HepG2 (cell line): ENCODE data around the gene POC1A. TPM values are rescaled to one million over a fixed set of nuclear protein-coding genes. Genes with fewer than 3 reads are reported as not detected.

Experiments
- CEBPZ ChIP-seq: IDR thresholded peaks from 2 replicates; pipeline ENCODE4 v1.6.1; 2012; ENCODE audit warnings: low read length, improper control_type of control experiment
- MAFF ChIP-seq: IDR thresholded peaks from 2 replicates; pipeline ENCODE4 v1.6.1; 2011; ENCODE audit warnings: low read depth, low read length, improper control_type of control experiment
- RARG ChIP-seq: sonication (generic); formaldehyde crosslinking; IDR thresholded peaks from 2 replicates; pipeline ENCODE4 v1.4.0; 2020; ENCODE audit warnings: low read depth, mild to moderate bottlenecking, missing genetic modification reagents
- ZNF839 ChIP-seq: sonication (generic); formaldehyde crosslinking; IDR thresholded peaks from 2 replicates; pipeline ENCODE4 v1.4.0; 2020; ENCODE audit warnings: missing genetic modification reagents, mild to moderate bottlenecking, borderline replicate concordance
- polyA plus RNA-seq, 8 experiments: library from polyadenylated mRNA; depleted of rRNA in 3 of 8; stranded (reverse) in 7 of 8; unstranded in 1 of 8; fragments of >200 nt; fragmentation: Illumina TruSeq in 4 of 8; extraction: Trizol in 4 of 8; gene quantifications; 2 replicates each; pipeline versions ENCODE4 v1.2.1 to v1.2.3, GENCODE V29; 2011 to 2016; ENCODE audit warnings: low read depth in 4 of 8, missing spikeins in 1 of 8, mixed read lengths in 1 of 8; ENCODE audit not compliant: insufficient read depth in 1 of 8
- total RNA-seq, 5 experiments: library from RNA; depleted of rRNA; stranded (reverse); fragments of >200 nt; fragmentation: Illumina TruSeq; extraction: Trizol; gene quantifications; 2 replicates each; pipeline ENCODE4 v1.2.3, GENCODE V29; 2016; ENCODE audit warnings: low read depth in 1 of 5
- TF ChIP-seq, protein P1 (sequence below): sonication (generic); formaldehyde crosslinking; IDR thresholded peaks from 2 replicates; pipeline ENCODE4; 2020; ENCODE audit warnings: missing genetic modification reagents, mild to moderate bottlenecking, borderline replicate concordance
- TF ChIP-seq, protein P2 (sequence below): sonication (generic); formaldehyde crosslinking; IDR thresholded peaks from 2 replicates; pipeline ENCODE4 v1.5.1; 2020; ENCODE audit warnings: mild to moderate bottlenecking, missing genetic modification reagents, moderate library complexity
- TF ChIP-seq, protein P3 (sequence below): sonication (generic); formaldehyde crosslinking; conservative IDR thresholded peaks from 2 replicates; pipeline ENCODE4 v1.4.0; 2020; ENCODE audit warnings: missing genetic modification reagents

The POC1A gene
- total and polyA plus RNA-seq, 2 of the 13 experiments (the other 11 are each of a cell fraction or from before 2014, with no cell fraction given): 14.6 to 20.0 TPM

DNA sequence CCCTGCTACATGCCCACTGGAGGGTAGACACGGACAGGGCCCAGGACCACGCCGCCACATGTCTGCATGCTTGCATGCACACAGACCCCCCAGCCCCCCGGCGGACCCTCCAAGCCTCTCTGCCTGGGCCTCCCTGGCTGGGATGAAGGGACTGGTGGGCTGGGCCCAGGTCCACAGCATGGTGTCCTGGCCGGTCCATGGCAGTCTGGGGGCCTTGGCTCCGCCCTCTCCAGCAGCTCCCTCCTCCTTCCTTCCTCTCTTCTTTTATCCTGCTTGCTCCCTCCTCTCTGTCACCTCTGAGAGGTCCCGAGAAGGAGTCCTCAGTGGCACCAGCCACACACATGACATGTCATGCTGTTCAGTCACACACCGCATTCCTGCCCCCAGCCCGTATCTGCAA is 122.3 kb downstream of the POC1A start (continued):
- TF ChIP-seq, protein P1, sequence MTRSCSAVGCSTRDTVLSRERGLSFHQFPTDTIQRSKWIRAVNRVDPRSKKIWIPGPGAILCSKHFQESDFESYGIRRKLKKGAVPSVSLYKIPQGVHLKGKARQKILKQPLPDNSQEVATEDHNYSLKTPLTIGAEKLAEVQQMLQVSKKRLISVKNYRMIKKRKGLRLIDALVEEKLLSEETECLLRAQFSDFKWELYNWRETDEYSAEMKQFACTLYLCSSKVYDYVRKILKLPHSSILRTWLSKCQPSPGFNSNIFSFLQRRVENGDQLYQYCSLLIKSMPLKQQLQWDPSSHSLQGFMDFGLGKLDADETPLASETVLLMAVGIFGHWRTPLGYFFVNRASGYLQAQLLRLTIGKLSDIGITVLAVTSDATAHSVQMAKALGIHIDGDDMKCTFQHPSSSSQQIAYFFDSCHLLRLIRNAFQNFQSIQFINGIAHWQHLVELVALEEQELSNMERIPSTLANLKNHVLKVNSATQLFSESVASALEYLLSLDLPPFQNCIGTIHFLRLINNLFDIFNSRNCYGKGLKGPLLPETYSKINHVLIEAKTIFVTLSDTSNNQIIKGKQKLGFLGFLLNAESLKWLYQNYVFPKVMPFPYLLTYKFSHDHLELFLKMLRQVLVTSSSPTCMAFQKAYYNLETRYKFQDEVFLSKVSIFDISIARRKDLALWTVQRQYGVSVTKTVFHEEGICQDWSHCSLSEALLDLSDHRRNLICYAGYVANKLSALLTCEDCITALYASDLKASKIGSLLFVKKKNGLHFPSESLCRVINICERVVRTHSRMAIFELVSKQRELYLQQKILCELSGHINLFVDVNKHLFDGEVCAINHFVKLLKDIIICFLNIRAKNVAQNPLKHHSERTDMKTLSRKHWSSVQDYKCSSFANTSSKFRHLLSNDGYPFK (CRISPR knock-in tag): no peak
- TF ChIP-seq ZNF839 (CRISPR knock-in tag): no peak
- no peak for TF ChIP-seq RARG
- TF ChIP-seq CEBPZ: no peak
- TF ChIP-seq, protein P2, sequence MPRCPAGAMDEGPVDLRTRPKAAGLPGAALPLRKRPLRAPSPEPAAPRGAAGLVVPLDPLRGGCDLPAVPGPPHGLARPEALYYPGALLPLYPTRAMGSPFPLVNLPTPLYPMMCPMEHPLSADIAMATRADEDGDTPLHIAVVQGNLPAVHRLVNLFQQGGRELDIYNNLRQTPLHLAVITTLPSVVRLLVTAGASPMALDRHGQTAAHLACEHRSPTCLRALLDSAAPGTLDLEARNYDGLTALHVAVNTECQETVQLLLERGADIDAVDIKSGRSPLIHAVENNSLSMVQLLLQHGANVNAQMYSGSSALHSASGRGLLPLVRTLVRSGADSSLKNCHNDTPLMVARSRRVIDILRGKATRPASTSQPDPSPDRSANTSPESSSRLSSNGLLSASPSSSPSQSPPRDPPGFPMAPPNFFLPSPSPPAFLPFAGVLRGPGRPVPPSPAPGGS: no peak
- TF ChIP-seq, protein P3, sequence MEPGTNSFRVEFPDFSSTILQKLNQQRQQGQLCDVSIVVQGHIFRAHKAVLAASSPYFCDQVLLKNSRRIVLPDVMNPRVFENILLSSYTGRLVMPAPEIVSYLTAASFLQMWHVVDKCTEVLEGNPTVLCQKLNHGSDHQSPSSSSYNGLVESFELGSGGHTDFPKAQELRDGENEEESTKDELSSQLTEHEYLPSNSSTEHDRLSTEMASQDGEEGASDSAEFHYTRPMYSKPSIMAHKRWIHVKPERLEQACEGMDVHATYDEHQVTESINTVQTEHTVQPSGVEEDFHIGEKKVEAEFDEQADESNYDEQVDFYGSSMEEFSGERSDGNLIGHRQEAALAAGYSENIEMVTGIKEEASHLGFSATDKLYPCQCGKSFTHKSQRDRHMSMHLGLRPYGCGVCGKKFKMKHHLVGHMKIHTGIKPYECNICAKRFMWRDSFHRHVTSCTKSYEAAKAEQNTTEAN: no peak
- no peak for TF ChIP-seq MAFF
